GM21528 (cell line): ENCODE data around the gene MGAT4A.
"Not testable (repeated sequence)": the region's sequence is repeated elsewhere in the genome, so short reads cannot be mapped to it uniquely, and the experiment has no call there.

Experiments
- ATAC-seq: cut with Tn5 transposase; IDR thresholded peaks from one replicate; pipeline ENCODE4 v1.9.1; 2021; ENCODE audit warnings: mild to moderate bottlenecking, moderate library complexity; ENCODE audit not compliant: unreplicated experiment, low FRiP score

The MGAT4A gene

DNA sequence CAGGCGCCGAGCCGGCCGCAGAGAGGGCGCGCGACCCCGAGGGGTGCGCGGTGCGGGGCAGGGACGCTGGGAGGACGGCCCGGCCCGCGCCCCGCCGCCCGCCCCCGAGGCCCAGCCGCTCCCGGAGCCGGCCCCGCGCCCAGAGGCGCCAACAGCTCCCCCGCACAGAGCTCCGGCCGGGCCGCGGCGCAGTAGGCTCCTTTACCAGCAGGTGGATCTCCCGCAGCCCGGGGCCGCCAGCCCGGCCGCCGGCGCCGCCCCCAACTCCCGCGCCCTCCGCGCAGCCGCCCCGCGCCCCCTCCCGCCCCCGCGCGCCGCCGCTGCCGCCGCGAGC, 258 bp downstream of the MGAT4A start:
- peak; percentile 56 for ATAC-seq

DNA sequence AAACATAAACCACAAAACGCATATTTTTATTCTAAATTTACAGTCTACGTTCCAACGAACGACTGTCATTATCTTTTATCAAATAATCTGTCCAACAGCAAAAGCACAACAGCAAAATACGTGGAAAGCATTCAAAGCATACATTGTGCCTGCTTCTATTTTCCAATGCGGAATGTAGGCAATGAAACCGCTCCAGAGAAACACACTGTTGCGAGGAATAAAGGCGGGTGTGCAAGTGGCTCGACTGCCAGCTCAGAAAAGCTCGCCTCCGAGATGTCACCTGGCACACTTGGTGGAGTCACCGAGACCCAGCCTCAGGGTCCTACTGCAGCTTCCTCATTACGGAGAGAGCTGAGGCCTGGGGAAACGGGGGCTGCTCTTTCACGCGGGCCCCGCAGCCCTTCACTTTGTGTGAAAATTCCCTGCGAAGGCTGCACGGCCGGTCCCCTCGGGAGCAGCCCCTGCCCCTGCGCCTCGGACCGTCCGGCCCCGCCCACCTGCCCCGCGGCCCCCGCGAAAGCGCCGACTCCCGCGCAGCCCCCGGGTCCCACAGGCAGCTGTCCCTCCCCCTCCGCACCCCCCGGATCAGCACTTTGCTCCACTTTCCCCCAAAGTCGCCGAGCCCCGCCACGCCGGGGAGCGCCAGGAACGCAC, 752 bp downstream of the MGAT4A start:
- ATAC-seq, result no peak

DNA sequence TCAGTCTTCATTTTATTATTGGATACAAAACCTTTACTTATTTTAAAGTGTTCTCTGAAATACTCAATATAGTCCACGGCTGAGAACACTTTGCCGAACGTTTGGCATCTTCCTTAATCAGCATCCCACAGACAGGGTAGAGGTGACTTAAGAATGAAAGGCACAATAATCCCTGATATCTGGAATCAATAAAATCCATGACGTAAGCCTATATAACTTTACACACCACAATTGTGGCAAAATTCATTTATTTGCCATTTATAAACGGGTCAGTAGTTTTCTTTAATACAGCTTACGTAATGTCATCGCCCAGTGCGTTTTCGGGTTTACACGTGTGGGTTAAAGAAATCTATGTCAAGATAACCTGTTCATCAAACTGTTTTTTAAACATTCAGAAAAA, 1.3 kb downstream of the MGAT4A start:
- ATAC-seq, result no peak

DNA sequence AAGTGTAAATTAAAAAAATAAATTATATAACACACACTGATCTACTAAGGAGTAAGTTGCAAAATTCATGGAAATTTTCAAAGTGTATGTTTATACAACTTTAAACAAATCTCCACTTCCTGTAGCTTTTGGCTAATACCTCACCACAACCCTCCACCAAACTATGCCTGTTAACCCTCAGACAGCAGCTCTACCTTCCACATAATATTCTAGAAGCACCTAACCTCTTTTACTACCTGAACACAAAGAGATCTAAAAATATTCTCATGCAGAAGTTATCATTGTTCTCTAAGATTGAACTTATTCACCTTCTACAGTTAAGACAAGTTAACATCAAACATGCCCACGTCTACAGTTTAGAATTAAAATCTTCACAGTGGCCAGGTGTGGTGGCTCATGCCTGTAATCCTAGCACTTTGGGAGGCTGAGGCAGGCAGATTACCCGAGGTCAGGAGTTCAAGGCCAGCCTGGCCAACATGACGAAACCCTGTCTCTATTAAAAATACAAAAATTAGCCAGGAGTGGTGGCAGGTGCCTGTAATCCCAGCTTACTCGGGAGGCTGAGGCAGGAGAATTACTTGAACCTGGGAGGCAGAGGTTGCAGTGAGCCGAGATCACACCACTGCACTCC, 2.7 kb downstream of the MGAT4A start:
- not testable (repeated sequence) for ATAC-seq

DNA sequence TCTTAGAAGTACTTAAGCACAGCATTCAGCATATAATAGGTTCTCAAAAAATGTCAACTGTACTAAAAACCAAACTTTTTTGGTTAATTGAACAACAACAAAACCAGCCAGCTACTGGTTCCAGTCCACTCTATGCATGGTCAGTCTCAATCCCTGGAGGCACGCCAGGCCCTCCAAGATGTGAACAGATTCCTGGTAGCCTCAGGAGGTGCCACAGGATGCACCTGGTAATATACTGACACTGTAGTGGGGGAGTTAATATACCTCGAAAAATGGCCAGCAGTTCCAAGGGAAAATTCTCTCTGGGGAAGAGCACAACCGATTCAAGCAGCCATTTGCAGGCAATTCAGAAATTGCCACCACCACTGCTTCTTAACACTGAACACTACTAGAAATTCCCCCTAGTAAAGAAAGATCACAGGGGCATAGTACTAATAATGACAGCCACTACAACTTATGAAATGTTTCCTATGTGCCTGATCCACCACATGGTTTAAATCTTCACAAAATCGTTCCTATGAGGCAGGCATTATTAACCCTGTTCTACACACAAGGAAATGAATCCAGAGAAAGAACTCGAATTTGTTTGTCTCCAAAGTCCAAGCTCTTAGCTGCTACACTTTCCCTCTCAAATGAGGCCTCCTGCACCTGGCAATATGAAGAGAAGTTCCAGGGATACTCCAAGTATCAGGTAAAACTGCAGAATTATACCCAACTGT, 3.4 kb downstream of the MGAT4A start:
- no peak for ATAC-seq

DNA sequence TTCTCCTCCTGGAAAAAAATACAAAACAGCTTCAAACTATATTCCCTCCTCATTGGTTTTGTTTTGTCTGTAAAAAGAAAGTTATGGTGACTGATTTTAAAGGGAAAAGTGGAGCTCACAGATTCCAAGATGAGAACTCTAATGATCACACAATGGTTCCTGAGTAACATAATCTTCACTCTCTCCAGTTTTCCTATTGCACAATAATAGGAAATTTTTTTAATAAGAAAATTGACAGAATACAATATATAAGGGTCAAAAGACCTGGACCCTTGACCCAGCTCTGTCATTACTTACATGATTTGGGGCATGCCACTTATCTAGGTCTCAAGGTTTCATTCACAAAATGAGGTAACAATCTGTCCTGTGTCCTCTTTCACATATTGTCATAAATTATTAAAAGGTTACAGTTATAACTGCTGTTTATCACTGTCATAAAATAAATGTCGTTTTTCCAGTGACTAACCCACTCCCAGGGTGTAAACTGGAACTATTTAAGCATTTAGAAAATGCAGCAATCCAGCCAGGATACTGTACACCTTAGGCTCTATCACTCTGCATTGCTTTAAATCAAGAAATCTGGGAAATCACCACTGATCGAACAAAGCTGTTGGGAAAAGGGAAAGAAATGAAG, 4.1 kb downstream of the MGAT4A start:
- ATAC-seq, result no peak

DNA sequence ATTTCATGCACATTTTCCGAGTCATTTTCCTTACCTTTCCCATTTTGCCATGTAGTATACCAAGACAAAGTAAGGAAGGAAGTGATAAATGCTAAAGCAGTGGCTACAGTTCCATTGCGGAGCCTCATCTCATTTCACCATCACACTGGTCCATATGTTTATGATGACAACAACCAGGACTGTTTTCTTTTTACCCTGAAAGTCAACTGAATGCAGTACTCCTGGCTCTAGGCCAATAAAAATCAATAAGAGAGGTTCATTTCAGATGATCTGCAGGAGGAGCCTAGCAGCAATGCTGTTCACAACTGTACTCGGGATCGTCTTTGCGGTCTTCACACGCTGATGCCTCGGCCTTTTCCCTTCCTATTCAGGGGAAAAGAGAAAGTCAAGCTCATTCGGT, 4.7 kb downstream of the MGAT4A start:
- ATAC-seq, result no peak

DNA sequence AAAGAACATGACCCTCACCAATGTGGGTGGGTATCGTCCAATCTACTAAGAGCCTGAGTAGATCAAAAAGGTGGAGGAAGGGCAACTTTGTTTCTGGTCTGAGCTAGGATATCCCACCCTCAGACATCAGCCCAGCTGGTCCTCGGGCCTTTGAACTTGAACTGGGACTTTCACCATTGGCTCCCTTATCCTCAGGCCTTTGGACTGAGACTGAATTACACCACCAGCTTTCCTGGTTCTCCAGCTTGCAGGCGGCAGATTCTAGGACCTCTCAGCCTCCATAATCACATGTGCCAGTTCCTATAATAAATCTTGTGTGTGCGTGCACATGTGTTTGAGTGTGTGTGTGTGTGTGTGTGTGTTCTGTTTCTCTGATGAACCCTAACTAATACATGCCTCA, 10.6 kb downstream of the MGAT4A start:
- ATAC-seq, result no peak

DNA sequence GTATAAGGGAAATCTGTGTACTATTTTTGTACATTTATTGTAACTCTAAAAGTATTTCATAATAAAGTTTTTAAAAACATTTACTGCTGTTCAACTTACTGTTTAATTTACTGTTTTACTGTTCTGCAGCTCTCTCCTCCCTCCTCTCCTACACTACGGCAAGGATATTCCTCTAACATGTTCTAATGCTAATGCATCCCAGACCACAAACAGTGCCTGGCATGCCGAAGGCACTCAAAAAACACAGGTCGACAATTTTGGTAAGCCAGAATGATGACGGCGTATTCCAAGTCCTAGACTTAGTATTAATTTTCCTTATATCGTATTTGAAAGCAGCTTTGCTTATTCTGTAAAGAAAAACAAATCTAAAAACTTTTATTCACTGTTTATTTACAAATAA, 13.3 kb downstream of the MGAT4A start:
- no peak for ATAC-seq

DNA sequence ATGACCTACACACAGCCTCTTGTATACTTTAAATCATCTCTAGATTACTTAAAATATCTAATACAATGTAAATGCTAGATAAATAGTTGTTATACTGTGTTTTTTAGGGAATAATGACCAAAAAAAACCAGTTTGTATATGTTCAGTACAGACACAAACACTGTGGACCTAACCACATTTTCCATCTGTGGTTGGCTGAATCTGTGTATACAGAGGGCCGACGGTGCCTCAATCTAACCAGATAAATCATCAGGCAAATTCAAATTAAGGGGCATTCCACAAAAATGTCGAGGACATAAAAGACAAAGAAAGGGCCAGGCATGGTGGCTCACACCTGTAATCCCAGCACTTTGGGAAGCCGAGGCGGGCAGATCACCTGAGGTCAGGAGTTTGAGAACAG, 14.1 kb downstream of the MGAT4A start:
- ATAC-seq, result no peak

DNA sequence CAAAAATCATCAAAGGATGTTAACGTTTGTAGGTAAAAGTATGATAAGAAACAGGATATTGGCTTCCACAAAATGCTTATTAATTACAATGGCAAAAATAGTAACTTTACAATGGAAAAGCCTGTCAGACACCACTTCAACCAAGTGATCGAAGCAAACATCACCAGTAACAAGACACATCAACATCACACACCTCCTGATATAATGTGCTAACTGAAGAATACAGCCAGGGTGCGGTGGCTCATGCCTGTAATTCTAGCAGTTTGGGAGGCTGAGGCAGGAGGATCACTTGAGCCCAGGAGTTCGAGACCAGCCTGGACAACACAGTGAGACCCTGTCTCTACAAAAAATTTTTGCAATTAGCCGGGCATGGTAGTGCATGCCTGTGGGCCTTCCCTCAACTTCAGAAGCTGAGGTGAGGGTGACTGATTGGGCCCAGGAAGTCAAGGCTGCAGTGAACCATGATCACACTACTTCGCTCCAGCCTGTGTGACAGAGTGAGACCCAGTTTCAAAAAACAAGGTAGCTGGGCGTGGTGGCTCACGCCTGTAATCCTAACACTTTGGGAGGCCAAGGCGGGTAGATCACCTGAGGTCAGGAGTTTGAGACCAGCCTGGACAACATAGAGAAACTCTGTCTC, 15.0 kb downstream of the MGAT4A start:
- no peak for ATAC-seq

DNA sequence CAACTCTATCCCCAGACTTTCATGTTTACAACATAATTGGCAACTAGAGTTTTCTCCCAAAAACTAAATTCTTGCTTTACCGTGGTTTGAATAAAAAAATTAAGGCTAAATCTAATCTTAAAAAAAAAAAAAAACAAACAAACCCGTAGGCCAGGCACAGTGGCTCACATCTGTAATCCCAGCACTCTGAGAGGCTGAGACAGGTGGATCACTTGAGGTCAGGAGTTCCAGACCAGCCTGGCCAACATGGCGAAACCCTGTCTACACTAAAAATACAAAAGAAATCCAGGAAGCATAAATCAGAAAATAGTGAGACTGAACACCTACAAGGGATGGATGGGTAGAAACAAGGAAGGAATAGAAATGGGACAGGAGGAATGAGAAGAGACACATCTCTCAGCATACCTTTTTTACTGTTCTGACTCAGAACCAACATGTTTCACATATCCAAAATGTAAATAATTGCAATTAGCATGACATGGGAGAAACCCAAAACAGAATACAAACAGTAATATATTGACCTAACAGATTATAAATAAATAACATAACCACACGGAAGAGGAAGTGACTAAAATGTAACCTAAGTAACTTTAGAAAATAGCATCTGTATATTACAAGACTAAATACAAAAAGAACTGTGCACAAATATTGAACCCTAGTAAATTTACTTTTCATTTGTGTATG, 17.5 kb downstream of the MGAT4A start:
- peak; percentile 70 for ATAC-seq

DNA sequence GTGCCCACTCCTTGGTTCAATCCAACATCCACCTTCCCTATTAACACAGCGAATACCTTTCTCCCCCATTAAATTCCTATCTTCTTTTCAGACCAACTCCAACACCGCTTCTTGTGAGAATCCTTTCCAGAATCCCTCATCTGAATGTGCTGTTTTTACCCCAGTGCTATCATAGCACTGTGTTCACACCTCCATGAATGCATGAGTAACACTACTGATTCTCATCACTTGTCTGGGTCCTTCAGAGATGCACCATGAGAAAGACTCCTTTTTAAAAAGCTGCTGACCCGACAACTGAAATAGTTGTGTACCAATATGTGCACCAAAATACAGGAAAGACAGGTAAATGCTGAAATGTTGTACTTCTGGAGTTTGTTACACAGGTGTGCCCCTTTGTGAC, 18.8 kb downstream of the MGAT4A start:
- ATAC-seq, result no peak

DNA sequence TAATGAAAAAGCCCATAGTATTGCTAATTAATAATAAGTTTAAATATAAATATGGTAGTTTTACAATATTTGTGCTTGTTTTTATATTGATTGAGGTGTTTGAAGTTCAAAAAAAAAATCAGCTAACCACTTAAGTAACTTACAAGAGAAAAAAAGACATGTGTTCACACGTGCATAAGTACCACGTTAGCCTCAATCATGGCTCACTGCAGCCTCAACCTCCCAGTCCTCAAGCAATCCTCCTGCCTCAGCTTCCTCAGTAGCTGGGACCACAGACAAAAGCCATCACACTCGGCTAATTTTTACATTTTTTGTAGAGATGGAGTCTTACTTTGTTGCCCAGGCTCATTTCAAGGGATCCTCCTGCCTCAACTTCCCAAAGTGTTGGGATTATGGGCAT, 19.4 kb downstream of the MGAT4A start:
- ATAC-seq, result no peak

DNA sequence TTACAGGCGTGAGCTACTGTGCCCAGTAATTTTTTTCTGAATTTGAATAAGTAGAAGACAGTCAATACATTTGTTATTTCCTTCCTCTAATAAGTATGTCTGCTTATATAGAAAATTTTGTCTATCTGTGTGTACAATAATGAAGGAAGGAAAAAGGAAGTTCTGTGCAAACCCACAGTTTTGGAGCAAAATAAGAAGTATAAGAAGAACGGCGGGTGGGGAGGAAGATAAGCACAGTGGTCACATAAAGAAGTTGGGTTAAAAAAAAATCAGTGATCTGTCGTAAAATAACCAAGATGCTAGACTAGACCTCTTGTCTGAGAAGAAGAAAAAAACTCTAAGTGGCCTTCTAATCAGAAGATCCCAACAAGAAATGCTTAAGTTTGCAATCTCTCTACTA, 20.2 kb downstream of the MGAT4A start:
- no peak for ATAC-seq

DNA sequence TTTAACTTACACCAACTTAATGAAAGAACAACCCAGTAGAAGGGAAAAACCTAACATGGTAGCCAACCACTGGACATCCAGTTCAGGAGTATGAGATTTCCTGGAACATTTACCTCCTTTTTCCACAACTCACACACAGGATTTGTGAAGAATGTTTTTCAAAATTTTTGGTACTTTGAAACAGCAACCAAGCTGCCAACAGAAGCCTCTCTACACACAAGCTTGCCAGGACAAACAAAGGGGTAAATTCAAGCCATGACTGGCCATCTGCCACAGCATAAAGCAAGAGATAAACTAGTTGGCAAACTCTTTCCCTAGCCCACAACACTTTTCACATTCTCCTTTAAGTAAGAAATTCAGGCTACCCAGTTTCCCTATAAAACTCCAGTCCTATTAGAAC, 21.4 kb downstream of the MGAT4A start:
- ATAC-seq, result no peak

DNA sequence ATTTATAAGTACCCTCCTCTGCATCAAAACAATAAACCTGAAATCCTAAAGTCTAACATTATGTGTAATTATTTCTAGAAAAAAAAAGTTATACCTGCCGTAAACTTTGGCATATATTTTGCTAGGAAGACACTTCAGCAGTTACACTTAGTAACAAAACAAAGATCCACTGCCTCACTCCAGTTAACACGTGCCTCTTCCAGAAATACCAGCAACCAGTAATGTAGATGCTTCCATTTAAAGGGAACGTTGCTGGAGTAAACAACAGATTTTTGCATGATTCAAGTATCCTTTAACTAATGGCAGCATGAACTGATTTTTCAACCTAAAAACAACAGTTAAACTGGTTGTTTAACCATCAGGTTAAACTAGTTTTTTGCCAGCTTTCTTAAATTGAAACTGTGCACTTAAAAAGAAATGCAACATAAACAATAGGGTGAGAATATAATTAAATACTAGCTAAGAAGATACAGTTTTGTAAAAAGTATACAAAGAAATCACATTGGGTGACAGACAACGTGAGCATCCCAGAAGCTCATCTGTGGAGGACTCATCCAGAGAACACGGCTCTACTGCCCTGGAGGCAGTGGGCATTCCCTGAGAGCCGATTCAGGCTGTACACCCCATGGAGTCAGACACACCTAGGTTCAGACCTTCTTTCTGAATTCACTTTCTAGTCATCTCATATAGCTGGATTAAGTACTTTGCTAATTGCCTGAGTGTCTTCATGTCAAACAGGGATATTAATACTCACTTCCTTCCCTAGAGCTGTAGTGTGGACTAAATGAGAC, 22.3 kb downstream of the MGAT4A start:
- ATAC-seq, result no peak

DNA sequence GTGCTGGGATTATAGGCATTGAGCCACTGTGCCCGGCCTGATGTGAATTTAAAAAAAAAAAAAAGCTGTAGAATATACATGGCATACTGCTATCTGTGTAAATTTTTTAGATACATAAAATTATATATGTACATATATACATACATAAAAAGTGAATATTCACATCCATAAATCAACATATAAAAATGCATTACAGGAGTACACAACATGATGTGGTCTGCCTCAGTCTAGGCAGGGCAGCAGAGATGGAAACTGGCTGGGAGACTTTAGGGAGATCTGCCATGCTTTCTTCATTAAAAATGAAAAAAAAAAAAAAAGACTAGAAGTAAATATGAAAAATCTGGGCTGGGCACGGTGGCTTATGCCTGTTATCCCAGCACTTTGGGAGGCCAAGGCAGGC, 24.3 kb downstream of the MGAT4A start:
- no peak for ATAC-seq

DNA sequence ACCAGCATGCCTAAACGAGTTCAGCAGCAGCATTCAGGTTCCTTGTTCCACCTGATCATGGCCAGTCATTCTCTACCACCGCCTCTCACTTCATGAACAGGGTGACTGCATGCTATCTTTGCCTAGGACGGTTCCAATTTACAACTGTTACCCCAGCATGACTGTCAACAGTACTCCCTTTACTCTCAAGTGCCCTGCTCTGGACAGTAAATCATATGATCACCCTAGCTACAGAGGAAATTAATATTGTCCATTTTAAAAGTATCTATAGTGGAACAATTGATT, 25.7 kb downstream of the MGAT4A start:
- ATAC-seq, result no peak
